Measurements from ENCODE around the gene GANAB. TPM values are rescaled to one million over a fixed set of nuclear protein-coding genes. Genes with fewer than 3 reads are reported as not detected.
"Not testable (repeated sequence)": the region's sequence is repeated elsewhere in the genome, so short reads cannot be mapped to it uniquely, and the experiment has no call there.

GANAB gene
- total RNA-seq, 1 donor from 2014 or later: 204 TPM

GRCh38 chr11:62601372-62602140 lies 44.9 kb downstream of the GANAB start, which contains the start of gene MTA2:
Gene MTA2, minus strand, starts transcription at chr11:62601865. Its CDS starts 415 bp downstream, at chr11:62601450.
- peak; percentile 94 to 98 for DNase-seq (ENCODE audit: low read depth in 2 of 2)

GRCh38 chr11:62601122-62601371 lies 45.4 kb downstream of the GANAB start:
- DNase-seq (ENCODE audit: low read depth in 2 of 2): peak in 1 of 2 donors; percentile 52

GRCh38 chr11:62600367-62601121 lies 45.9 kb downstream of the GANAB start:
- DNase-seq (ENCODE audit: low read depth in 2 of 2): no peak

GRCh38 chr11:62599901-62600300 lies 46.5 kb downstream of the GANAB start:
- no peak for DNase-seq (ENCODE audit: low read depth in 2 of 2)

DNA sequence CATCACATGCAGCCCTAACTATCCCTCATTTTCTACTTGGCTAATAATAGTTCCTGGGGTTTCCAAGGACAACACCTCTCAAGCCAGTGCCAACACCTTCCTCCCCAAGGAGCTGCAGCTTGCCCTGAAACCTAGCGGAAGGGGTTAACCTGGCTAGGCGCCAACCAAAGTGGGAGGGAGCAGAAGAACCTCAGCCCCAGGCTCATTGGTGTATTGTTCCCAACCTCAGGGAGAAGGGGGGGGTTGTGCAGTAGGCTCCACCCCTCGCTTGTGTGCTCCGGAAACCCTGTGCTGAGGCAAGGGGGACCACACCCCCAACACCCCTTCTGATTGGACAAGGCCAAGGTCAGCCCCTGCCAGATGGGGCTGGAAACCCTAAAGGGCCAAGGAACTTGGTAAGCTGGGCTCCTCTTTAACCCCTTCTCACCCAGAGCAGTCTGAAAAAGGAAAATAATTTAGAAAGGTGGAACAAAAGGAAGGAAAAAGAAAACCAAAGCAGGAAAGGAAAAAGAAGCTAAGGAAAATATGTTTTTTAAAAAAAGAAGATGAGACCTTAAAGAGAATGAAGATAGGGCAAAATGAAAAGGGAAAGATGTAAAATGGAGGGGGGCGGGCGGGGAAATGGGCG lies 47.2 kb downstream of the GANAB start:
- DNase-seq (ENCODE audit: low read depth in 2 of 2): peak; percentile 90 to 98

DNA sequence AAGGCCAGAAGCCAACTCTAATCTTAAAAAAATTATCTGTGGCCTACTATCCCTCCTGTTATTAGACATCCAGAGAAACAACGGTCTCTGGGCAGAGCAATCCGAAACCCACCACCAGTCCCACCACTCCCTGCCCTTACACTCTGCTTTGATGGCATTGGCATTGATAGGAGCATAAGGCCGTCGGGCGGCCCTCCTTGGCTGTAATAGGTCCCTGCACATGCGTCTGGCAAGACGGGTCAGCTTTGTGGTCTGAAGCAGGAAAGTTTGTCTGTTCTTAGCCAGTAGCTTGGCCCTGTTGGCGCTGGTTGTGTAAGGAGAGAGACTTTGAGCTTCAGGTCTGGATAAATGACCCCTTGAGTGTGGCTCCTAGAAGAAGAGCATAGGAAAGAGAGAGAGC lies 51.3 kb downstream of the GANAB start:
- no peak for DNase-seq (ENCODE audit: low read depth in 2 of 2)

DNA sequence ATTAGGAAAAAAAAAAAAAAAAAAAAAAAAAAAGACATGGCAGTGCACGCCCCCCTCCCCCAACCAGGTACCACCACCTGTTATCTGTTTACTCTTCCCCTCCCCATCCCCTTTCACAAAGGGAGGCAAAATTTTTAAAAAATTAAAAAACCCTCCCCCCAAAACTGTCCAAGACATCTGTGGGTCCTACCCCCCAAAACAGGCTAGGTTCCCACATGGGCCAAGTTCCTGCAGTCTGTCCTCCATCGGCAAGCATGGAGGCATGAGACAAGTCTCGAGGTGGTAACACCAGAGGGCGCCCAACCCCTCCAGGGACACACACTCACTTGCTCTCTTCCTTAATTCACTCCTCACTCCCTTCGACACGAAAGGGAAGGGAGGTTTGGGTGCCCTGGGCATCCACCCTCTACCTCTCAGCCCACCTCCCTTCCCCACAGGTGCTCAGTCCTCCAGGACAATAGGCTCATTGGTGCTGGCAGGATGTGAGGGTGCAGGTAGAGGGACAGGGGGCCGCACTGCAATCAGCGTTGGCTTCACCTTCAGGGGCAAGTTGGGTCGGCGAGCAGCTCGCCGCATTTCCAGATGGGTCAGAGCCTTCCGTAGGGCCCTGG lies 52.9 kb downstream of the GANAB start:
- DNase-seq (ENCODE audit: low read depth in 2 of 2): peak in 1 of 2 donors; percentile 79

- no peak for DNase-seq (ENCODE audit: low read depth in 2 of 2)
These were observed 53.4 kb downstream of the GANAB start for GRCh38 chr11:62592989-62593421.

- DNase-seq (ENCODE audit: low read depth in 2 of 2): no peak
These were observed 54.1 kb downstream of the GANAB start for GRCh38 chr11:62592146-62592815.

- DNase-seq (ENCODE audit: low read depth in 2 of 2): peak; percentile 99 to 100
These were observed 54.8 kb downstream of the GANAB start, which contains the start of gene TUT1 for GRCh38 chr11:62591448-62592145. Gene TUT1, minus strand, starts transcription at chr11:62591523. Its CDS starts 38 bp downstream, at chr11:62591485.

DNA sequence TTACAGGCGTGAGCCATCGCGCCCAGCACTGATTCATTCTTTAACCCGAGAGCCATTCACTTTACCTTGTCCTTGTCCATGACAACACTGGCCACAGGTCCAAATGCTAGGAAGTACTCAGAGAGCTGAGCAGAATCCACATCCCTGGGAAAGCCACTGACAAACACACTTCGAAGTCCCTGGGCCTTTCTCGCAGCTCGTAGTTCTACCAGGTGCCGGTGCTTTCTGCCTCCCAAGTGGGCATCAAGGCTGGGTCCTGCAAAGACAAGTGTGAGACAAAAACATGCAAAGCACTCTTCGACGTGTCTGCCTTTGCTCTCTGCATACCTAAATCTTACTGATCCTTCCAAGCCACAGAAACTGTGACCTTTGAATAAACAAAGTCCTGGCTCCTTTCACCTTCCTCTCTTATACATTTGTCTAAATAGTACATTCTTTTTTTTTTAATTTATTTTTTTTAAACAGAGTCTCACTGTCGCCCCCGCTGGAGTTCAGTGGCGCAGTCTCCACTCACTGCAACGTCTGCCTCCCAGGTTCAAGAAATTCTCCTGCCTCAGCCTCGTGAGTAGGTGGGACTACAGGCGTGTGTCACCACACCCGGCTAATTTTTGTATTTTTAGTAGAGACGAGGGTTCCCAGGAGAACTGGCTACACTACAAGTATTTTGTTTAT lies 57.3 kb downstream of the GANAB start:
- DNase-seq (ENCODE audit: low read depth in 2 of 2): peak in 1 of 2 donors; percentile 48

- not testable (repeated sequence) for DNase-seq (ENCODE audit: low read depth in 2 of 2)
These were observed 61.1 kb downstream of the GANAB start for GRCh38 chr11:62585356-62585755.

DNA sequence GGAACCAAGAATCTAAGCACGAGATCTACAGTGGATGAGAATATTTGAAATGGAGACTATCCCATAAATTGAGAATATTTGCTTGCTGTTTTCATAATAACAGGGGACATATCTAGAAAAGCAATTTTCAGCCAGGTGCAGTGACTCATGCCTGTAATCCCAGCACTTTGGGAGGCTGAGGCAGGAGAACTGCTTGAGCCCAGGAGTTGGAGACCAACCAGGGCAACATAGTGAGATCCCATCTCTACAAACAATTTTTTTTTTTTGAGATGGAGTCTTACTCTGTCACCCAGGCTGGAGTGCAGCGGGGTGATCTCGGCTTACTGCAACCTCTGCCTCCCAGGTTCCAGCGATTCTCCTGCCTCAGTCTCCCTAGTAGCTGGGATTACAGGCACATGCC lies 64.7 kb downstream of the GANAB start:
- DNase-seq (ENCODE audit: low read depth in 2 of 2): not testable (repeated sequence)

- DNase-seq (ENCODE audit: low read depth in 2 of 2): no peak
These were observed 65.3 kb downstream of the GANAB start for GRCh38 chr11:62580959-62581715.

DNA sequence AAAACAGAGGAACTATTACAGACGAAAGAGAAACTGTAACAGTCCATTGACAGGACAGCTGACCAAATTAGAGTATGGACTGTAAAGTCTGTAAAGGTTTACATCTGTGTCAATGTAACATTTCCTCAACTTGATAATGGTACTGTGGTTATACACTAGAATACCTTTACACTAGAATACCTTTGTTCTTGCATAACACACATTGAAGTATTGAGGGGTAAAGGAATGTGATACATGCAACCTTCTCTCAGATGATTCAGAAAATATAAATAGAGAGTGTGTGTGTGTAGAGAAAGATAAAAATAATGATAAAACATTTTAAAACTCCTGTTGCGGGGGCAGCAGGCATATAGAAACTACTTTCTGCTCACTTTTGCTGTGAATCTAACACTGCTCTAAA lies 67.2 kb downstream of the GANAB start:
- no peak for DNase-seq (ENCODE audit: low read depth in 2 of 2)

GRCh38 chr11:62578541-62578940 lies 67.9 kb downstream of the GANAB start:
- no peak for DNase-seq (ENCODE audit: low read depth in 2 of 2)

- DNase-seq (ENCODE audit: low read depth in 2 of 2): peak in 1 of 2 donors; percentile 92
These were observed 69.2 kb downstream of the GANAB start for GRCh38 chr11:62577046-62577714.

DNA sequence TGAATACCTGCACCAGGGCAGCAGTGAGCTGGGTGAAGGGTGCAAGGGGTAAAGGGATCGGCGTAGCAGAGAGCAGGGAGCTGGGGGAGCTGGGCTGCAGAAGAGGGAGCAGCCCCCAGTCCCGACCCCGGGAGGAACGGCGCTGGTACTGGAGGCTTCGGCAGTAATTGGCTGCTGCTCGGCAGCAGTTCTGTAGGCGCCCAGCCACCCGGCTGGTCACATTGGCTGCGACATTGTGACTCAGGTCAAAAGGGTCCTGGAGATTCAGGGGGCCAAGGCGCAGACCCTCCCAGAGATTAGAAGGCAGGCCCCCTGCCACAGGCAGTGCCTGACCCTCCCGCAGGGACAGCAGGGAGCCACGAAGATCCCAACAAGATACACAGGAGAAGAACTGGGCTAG lies 70.6 kb downstream of the GANAB start:
- no peak for DNase-seq (ENCODE audit: low read depth in 2 of 2)

- DNase-seq (ENCODE audit: low read depth in 2 of 2): no peak
These were observed 71.3 kb downstream of the GANAB start for GRCh38 chr11:62575156-62575555.

All from dermis microvascular lymphatic vessel endothelial cell (primary cell).